Measurements from ENCODE around the gene HOTAIR.

The HOTAIR gene

DNA sequence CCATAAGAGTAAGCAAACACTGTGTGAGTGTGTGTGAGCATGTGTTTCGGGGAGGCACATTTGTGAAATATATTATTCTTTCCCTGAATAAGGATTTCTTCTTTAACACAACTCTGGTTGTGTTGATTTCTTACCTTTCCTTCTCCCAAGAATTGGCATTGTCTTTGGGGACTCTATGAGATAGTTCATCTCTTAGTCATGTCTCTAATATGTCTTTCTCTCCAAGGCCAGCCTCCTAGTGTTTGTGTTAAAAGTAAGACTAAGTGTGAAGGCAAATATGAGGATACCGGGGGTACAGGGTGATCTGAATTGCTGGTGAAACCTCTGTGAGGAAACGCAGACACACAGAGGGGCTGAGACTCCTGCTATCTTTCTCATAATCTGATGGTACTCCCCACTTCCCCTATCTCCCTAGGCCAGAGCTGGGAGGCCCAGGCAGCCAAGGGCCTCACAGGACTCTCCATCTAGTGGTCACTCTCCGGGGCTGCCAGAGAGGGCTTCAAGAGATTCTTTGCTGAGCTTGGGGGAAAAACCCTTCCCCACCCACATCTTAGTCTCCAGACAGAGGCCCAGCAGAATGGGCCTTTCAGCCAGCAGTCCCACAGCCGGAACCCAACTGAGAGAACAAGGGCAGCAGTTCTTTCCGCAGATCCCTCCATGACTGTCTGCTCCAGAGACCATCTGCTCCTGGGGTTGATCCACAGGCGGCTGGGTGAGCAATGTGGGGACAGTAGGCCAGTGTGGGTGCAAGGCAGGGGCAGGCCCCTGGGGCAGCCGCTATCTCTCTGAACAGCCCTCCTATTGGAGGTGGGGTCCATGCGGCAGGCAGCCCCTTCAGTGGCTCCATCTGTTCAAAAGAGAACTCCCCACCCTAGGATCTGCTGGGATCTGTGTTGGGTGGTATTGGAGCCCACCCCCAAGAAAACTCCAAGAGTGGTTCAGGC lies 25.8 kb downstream of the HOTAIR start:
- no peak for DNase-seq (ENCODE audit: low spot score)

DNA sequence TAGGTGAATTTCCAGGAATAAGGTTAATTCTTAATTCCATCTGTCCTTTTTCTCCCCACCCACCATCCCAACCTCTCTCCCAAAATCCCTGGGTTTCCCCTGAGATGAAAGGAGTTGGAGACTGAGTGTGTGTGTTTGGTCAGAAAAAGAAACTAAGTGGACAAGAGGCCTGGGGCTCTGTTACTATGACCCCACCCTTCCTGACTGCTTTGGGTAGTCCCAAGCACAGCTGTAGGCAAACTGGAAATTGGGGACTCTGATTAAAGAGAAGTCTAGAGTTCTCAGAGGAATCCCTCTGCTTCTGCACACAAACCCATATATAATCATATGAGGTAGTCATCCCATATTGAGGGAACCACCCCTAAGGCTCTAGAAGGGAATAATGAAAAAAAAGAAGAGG lies 27.0 kb downstream of the HOTAIR start:
- DNase-seq (ENCODE audit: low spot score), result no peak

DNA sequence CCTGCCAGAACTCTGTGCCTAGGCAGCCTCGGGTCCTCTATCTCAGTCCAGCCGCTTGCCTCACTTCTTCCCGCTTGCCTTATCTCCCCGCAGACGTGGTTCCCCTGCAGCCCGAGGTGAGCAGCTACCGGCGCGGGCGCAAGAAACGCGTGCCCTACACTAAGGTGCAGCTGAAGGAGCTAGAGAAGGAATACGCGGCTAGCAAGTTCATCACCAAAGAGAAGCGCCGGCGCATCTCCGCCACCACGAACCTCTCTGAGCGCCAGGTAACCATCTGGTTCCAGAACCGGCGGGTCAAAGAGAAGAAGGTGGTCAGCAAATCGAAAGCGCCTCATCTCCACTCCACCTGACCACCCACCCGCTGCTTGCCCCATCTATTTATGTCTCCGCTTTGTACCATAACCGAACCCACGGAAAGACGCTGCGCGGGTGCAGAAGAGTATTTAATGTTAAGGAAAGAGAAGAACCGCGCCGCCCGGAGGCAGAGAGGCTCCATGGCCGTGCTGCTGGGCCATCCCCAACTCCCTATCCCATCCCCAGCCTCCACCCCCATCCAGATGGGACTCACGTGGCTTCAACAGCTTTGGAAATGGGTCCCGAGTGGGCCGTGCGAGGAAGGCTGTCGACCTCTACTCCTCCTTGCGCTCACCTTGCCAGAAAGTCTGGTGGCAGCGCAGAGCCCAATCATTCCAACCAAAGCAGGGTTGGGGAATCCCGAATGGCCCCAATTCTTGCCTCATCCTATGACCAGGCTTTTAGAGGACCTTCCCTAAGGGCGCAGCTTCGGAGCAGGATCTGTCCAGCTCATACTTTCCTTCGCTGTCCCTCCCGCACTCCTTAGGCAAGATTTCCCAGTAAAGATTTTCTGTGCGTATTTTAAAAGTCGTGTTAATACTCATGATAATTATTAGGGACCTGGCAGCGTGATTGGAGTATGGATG lies 29.6 kb downstream of the HOTAIR start:
- DNase-seq (ENCODE audit: low spot score), result no peak

DNA sequence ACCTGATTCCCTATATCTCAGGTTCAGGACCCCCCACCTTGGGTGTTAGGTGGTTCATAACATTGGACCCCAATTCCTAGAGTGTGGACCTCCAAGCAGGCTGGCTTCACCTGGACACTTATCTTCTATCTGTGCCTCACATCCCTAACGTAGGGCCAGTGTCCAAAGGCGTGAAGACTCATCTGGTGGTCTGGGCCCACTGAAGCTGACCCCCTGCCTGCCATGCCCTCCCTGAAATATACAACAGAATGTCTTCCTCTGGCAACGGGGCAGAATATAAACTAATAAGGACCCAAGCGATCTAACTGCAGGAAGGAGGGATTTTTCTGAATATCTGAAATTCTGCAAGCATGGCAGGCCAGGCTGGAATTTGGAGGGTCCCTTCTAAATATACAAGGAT lies 30.5 kb downstream of the HOTAIR start:
- DNase-seq (ENCODE audit: low spot score), result no peak

DNA sequence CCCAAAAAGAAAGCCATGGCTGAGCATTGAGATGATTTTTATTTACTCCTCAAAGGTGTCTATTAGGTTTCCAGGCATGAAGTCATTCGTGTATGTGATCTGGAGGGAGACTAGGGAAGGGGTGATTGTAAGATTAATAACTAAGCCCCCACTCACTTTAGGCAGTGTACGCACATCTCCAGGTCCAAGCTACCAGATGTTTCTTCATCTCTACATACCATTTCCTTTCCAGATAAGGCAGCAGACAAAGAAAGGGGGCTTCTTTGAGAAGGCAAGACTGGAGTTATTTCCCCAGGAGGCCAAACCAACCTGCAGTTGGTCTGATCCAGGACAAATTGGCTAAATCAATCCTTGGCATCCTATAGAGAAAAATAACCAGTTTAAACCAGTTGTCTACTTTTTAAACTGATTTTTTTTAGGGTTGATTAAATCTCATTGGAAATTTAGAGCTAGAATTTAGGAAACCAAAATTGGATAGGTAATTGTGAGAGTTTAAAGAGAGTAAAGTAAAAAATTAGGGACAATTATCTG lies 32.2 kb downstream of the HOTAIR start:
- DNase-seq (ENCODE audit: low spot score), result no peak

DNA sequence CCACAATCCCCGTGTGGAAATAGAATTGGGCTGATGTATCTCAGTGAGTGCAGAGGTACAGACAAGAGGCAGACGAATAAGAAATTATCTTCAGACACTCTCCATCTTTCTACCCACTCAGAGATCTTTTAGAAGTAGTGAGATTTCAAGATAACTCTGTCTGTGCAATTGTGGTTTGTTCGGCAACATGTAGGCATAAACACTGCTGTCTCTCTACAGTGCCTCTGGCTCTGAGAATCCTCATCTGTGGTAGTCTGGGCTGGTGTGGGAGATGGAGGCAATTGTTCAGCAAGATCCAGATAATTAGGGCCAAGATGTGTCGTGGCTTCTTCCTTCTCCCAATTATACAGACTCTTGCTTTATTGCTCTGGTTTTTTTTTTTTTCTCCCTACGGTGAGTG lies 33.0 kb downstream of the HOTAIR start:
- no peak for DNase-seq (ENCODE audit: low spot score)

DNA sequence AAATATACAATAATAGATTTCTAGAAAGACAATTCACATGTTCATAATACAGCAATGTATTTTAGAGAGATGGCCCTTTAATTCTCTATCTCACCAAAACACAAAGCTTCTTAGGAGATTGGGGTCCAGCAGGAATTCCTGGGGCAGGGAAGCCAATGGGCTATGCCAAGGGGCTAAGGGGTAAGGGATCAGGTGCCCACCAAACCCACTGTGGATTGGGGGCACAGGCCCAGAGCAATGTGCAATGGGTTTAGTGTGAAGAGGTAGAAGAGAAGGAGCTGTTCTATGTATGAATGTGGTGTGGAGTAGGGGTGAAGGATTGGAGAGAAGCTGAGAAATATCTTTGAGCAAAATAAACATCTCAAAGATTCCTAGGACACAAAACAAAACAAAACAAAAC lies 33.6 kb downstream of the HOTAIR start:
- DNase-seq (ENCODE audit: low spot score), result no peak

DNA sequence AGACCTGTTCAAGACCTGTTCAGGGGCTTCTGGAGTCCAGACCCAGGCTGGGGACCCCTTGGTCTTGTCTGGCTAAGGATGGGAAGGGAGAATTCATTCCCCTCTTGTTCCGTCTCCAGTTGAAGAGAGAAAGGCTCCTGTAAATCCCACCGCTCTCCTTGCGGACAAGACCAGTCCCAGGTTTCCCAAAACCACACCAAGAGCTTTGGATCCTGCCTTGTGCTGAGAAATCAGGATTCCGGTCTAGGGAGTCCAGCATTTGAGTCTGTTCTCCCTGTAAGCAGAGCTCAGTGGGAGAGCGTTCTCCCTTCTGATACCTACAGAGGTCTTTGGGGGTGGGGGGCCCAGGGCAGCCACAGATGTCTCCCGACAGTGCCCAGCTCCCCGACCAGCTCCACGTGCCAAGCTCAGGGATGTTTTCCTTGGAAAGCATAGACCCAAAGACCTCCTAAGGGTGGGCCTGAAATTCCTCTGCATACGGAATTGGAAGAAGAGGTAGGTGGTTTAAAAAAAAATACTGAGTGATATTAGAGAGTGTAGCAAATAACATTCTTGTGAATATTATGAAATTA lies 34.2 kb downstream of the HOTAIR start:
- no peak for DNase-seq (ENCODE audit: low spot score)

DNA sequence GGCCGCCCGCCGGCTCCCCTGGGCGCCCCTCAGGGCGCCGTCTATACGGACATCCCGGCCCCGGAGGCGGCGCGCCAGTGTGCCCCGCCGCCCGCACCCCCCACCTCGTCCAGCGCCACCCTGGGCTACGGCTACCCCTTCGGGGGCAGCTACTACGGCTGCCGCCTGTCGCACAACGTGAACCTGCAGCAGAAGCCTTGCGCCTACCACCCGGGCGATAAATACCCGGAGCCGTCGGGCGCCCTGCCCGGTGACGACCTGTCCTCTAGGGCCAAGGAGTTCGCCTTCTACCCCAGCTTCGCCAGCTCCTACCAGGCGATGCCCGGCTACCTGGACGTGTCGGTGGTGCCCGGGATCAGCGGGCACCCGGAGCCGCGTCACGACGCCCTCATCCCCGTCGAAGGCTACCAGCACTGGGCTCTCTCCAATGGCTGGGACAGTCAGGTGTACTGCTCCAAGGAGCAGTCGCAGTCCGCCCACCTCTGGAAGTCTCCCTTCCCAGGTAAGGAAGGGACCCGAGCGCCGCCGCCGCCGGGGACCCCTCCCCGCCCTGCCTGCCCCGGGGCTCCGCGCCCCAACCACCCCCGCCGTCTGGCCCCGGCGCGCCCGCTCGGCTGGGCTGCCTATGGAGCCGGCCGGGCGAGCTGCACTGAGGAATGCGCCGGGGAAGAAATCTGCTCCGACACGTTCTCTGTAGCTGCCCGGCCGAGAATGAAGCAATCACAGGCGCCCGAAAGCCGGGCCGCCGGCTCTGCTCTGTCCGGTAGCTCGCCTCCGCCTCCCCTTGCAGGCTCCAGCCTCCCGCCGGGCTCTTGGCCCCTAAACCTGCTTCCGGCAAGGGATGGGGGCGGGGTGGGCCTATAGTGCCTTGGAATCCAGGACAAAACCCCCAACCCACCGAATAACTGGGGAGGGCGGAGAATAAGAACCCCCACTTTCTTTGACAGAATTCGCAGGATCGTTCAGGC lies 35.3 kb downstream of the HOTAIR start:
- DNase-seq (ENCODE audit: low spot score), result no peak

DNA sequence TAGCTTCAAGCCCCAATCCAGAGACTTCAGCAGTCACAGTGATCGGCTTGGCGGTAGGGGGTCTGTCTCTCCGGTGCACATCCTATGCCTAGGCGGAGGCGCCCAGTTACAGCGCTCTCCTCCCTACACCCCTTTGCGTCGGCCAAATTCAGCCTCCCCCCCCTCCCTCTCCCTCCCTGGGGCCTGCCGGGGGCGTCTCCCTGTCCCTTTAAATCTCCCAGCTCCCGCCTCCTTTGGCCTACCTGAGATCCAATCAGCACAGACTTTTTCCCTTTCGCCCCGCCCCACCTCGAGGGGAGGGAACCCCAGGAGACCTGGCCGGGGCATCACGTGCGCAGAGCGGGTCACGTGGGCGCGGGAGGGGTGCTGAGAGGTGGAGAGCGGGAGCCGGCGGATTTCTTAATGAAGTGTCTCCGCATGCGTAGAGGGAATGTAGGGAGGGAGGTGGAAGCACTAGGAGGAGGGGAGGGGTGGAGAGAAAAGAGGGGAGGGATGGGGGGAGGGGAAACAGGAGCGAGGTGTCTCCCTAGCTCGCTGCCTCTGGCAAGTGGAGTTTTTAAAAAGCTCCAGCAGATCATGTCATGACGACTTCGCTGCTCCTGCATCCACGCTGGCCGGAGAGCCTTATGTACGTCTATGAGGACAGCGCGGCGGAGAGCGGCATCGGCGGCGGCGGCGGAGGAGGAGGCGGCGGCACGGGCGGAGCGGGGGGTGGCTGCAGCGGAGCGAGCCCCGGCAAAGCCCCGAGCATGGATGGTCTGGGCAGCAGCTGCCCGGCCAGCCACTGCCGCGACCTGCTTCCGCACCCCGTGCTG lies 36.2 kb downstream of the HOTAIR start, which contains the start of gene HOXC13:
Gene HOXC13, plus strand, starts transcription at position 506 of the 815 bp plus-strand sequence. Its CDS starts 76 bp downstream, at position 582.
- no peak for DNase-seq (ENCODE audit: low spot score)

DNA sequence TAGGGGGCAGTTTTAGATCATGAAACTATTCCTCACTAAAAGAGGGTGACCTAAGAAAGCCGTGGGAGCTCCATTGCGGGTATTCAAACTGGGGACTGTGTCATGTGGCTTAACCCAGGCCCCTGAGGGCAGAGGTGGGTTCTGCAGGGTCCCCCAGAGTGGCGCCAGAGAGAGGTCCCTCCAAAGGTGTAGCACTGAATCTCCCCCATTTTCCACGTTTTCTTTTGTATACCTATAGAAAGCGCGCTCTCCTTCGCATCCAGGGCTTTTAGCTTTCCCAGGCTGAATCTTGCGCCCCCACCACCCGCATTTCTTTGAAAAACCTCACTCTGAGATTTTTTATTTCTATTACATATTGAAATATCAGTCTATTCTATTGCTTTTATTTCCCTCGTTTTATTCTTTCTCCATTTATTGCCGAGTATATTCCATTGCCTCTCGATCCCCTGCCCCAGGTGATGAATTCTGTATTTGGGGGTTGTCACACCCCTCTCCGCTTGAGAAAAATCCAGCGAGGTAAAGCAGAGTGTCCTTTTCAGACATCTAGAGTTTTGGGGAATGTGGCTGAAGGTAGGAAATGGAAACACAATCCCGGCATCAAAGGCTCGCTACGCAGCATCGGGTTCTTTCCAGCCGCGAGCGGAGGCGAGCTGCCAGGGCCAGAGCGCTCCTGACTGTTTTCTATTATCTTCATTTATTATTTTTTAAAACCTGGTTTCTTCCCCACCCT lies 37.0 kb downstream of the HOTAIR start:
- no peak for DNase-seq (ENCODE audit: low spot score)

DNA sequence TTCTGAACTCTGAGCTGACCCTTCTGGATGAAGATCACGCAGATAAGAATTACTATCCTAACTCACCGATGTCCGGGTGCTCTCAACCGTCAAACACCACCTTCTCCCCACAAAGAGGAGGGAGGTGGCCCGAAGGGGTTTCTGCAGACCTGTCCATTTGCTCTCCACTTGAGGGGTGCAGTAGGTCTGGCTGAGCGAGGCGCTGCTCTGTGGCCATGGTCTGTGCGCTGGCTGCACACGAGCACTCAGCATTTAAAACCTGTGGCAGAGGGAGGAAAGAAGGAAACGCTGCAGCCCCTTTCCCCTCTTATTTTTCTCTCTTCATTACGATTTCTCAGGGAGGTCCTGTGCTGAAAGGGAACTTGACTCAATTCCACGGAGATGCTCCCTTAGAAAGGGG lies 37.7 kb downstream of the HOTAIR start:
- no peak for DNase-seq (ENCODE audit: low spot score)

DNA sequence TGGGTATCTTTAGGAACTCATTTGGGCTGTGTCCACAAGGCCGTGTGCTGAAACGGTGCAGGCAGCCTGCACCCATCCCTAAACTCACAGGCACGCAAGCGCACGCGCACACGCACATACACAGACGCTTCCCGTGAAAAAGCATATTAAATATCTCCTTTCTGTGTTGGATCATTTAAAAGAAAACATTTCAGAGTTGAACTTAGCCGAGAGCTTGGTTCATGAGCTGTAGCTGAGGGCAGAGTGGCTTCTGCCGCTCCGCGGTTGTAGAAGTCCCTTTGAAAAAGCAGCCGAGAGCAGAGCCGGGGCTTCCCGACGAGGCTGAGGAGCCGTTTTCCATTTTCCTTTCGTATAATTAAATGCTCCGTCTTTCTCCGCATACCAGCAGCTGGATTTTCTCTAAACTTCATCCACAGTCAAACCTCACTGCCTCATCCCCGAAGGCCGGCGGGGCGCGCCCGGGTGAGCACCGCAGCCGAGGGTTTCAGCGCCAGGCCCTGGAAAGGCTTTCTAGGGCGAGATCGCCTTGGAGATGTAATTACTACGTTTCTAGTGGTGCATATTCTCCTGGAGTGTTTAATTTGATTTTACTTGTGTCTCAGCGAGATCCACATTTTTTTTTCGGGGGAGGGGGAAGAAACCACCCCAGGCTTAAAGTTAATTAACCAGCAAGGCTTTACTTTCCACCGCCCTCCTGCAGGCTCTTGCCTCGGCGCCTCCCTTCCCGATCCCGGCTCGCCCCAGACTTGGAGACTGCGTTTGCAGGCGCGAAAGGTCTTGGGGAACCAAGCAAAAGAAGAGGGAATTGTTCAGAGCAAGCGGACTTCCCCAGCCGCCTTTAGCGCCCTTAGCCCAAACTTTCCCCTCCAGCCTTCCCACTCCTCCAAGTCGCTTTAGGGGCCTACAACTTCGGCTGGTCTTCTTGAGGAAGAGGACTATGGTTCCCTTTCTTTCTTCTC lies 39.1 kb downstream of the HOTAIR start:
- no peak for DNase-seq (ENCODE audit: low spot score)

DNA sequence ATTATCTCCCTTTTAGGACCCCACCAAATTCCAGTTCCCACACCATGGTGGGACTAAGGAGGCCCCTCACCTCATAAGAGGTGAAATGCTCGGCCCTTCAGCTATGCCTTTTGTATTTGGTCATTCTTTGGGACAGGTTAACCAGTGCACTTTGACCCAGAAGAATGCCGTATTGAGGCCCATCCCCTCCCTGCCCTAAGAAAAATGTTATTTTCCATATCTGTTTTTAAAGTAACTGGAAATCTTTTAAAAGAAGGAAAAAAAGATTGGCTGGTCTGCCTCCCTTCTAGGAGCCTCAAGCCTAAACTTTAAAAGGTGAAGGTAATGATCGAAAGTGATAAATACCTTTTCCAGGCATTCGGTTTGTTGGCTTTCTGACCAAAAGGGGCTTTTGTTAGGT lies 41.8 kb downstream of the HOTAIR start:
- DNase-seq (ENCODE audit: low spot score), result no peak

DNA sequence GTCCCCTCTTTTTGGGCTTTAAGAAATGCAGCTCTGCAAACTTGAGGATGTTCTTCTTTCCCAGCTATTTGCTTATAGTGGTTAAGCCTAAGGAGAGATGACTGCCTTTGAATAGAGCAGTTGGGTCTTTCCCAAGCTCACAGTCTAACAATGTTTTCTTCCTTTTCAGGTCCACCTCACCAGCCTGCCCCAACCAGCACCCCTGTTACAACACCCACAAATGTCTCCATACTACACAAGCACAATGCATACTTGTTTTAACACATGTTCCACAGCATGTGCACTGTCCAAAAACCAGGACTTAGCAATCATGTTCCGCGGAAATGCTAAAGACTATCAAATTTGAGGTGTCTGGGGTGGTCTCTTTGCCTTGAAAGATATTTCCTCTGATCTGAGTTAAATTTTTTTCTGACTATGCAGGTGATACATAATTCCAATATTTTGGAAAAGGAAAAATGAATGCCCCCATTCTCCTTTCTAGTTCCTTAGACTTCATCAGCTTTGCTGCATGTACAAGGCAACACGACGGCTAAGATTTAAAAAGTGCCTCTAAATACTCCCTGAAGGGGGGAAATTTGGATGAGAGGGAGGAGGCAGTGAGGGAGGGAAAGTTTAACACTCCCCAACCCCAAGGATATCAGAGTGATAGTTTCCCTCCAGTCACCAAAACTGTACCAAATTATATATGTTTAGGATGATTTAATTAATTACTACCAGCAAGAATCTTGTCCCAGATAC lies 42.7 kb downstream of the HOTAIR start:
- DNase-seq (ENCODE audit: low spot score), result no peak

DNA sequence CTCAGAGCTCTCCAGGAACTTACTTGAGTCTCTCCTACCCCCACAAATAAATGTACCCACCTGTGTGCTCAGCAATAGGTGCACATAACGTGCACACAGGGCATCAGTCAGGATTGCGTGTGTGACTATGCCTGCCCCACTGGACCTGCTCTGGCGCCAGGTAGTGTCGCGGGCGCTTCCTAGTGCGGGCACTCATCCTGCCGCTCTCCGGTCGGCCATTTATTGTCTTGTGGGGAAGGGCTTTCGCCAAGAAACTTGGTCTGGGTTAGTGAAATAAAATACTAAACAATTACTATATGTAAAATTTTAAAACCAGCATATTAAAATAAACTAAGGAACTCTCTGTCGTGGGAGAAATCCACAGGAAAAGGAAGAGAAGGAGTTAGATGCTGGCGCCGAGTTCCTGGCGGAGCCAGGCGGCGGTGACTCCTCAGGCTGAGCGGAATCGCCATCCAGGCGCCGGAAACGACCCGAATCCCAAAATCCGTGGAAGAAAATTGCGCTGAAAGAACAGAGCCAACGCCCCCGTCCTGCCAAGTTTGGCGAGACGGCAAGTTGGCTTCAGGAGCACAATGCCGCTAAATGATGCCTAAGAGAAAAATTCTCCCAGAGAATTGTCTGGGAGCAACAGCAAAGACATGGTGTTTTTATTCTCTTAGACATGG lies 44.0 kb downstream of the HOTAIR start:
- no peak for DNase-seq (ENCODE audit: low spot score)

DNA sequence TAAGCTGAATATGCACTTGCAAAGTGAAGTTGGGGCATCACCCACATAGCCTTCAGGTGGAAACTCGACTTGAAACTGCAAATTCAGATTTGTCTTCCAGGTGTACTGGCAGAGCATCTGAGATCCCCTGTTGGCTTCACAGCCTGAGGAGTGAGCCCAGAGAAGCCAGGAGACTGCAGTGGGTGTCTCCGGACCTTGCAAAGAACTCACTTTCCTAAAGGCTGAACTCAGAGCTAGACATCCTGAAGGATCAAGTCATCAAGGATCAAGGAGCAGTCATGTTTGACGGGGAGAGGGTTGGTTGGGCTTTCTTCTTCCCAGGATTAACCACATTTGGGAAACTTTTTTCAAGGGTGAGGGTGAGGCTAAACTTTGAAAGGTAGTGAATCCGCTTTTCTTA lies 45.2 kb downstream of the HOTAIR start:
- DNase-seq (ENCODE audit: low spot score), result no peak

Measured in globus pallidus (tissue), 1 donor.